IgD-negative memory B cell (primary cell): ENCODE results near the gene PPM1E. TPM values are rescaled to one million over a fixed set of nuclear protein-coding genes. Genes with fewer than 3 reads are reported as not detected.
"Not testable (repeated sequence)": the region's sequence is repeated elsewhere in the genome, so short reads cannot be mapped to it uniquely, and the experiment has no call there.

Source experiments
- H3K27ac Mint-ChIP-seq, 3 donors: one replicate each; pipeline ENCODE4 v1.8.0; 2020 to 2022; ENCODE audit warnings: mild to moderate bottlenecking in 3 of 3, mixed read lengths in 3 of 3, moderate library complexity in 1 of 3
- H3K27me3 Mint-ChIP-seq: one replicate; pipeline ENCODE4 v1.8.0; 2021; ENCODE audit warnings: mixed read lengths
- H3K36me3 Mint-ChIP-seq: one replicate; pipeline ENCODE4 v1.8.0; 2020; ENCODE audit warnings: mild to moderate bottlenecking, mixed read lengths
- H3K4me1 Mint-ChIP-seq, 3 donors: one replicate each; pipeline ENCODE4 v1.8.0; 2020 to 2022; ENCODE audit warnings: mixed read lengths in 3 of 3, mild to moderate bottlenecking in 1 of 3
- H3K4me3 Mint-ChIP-seq, 4 donors: one replicate each; pipeline ENCODE4 v1.8.0; 2020 to 2022; ENCODE audit warnings: mild to moderate bottlenecking in 4 of 4, mixed read lengths in 4 of 4, moderate library complexity in 3 of 4
- H3K9me3 Mint-ChIP-seq, 3 donors: one replicate each; pipeline ENCODE4 v1.8.0; 2020 to 2021; ENCODE audit warnings: mixed read lengths in 3 of 3, mild to moderate bottlenecking in 1 of 3
- polyA plus RNA-seq: library from polyadenylated mRNA; unstranded; fragments of 300-500 nt; fragmentation: Illumina TruSeq; gene quantifications from one replicate; pipeline ENCODE4 v1.2.3, GENCODE V29; 2021

Gene PPM1E
- polyA plus RNA-seq, 1 donor from 2014 or later, result not detected

DNA sequence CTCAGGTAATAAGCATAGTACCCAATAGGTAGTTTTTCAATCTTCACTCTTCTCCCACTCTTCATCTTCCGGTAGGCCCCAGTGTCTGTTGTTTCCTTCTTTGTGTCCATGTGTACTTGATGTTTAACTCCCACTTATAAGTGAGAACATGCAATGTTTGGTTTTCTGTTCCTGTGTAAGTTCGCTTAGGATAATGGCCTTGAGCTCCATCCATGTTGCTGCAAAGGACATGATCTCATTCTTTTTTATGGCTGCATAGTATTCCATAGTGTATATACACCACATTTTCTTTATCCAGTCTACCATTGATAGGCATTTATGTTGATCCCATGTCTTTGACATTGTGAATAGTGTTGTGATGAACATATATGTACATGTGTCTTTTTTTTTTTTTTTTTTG, 38.9 kb downstream of the PPM1E start:
- H3K4me3 Mint-ChIP-seq, H3K36me3 Mint-ChIP-seq, H3K27ac Mint-ChIP-seq, H3K27me3 Mint-ChIP-seq, H3K9me3 Mint-ChIP-seq, H3K4me1 Mint-ChIP-seq: not testable (repeated sequence)

DNA sequence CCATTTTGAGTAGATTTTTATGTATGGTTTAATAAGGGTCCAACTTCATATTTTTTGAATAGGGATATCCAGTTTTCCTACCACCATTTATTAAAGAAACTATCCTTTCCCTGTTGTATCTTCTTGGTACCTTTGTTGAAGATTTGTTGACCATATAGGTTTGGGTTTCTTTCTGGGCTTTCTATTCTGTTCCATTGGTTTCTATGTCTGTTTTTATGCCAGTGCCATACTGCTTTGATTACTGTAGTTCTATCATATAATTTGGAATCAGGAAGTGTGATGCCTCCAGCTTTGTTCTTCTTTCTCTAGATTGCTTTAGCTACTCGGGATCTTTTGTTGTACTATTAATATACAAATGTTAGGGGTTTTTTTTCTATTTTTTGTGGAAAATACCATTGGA, 46.5 kb downstream of the PPM1E start:
- H3K27ac Mint-ChIP-seq, result no peak overlapping the region
- H3K4me3 Mint-ChIP-seq, result no peak overlapping the region
- peaks cover 1% of the 10 kb centered on the region for H3K36me3 Mint-ChIP-seq
- H3K9me3 Mint-ChIP-seq, result peaks cover 0 to 5% (median 4%) of the 10 kb centered on the region in 3 donors
- peaks cover 9% of the 10 kb centered on the region for H3K27me3 Mint-ChIP-seq
- H3K4me1 Mint-ChIP-seq, result no peaks in the 10 kb centered on the region

DNA sequence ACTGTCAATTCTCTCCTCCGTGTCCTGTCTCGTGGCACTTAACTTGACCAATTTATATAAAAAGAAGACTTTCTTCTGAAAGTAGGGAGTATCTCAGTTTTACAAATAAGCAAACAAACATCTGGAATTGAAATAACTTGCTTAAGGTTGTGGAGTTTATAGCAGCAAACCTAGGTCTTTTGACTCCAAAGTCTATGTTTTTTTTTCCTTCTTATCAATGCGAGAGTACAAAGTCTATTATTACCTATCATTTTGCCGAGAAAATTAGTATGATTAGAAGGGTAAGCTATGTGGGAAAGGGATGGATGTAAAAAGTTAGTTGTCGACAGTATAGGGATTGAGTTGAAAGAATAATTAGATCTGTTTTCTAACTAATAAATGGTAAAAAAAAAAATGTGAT, 50.4 kb downstream of the PPM1E start:
- Mint-ChIP-seq H3K4me1 (no peaks in the 10 kb centered on the region), H3K27me3 (peaks cover 9% of the 10 kb centered on the region), H3K4me3 (no peak overlapping the region), H3K9me3 (peaks cover 0 to 5% (median 4%) of the 10 kb centered on the region in 3 donors), H3K27ac (no peak overlapping the region), H3K36me3 (peaks cover 1% of the 10 kb centered on the region)

DNA sequence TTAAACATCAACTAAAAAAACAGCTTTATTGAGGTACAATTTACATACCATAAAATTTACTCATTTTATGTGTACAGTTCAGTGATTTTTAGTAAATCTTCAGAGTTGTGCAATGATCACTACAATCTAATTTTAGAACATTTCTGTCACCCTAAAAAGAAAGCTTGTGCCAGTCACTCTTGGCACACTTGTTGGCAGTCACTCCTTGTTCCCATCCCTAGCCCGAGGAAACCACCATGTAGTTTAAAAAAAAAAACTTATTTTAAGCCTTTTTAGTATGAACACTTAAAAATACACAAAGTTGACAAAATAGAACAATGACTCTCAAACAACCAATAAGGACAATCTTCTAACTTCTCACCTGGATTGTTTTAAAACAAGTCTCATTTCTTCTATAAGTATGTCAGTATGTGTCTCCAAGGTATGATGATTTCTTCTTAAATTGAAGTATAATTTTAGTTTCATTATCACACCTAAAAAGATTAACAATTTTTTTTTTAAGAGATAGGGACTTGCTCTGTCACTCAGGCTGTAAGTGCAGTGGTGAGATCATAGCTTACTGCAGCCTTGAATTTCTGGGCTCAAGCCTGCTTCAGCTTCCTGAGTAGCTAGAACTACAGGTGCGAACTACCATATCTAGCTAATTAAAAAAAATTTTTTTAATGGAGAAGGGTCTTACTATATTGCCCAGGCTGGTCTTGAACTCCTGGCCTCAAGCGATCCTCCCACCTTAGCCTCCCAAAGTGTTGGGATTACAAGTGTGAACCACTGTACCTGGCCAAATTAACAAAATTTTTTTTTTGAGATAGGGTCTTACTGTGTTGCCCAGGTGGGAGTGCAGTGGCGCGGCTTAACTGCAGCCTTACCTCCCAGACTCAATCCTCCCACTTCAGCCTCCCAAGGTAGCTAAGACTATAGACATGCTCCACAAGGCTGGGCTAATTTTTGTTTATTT, 53.2 kb downstream of the PPM1E start:
- Mint-ChIP-seq H3K9me3 (no peaks in the 10 kb centered on the region), H3K27me3 (peaks cover 2% of the 10 kb centered on the region), H3K27ac (no peak overlapping the region), H3K4me3 (no peak overlapping the region), H3K4me1 (no peaks in the 10 kb centered on the region), H3K36me3 (peaks cover 1% of the 10 kb centered on the region)

DNA sequence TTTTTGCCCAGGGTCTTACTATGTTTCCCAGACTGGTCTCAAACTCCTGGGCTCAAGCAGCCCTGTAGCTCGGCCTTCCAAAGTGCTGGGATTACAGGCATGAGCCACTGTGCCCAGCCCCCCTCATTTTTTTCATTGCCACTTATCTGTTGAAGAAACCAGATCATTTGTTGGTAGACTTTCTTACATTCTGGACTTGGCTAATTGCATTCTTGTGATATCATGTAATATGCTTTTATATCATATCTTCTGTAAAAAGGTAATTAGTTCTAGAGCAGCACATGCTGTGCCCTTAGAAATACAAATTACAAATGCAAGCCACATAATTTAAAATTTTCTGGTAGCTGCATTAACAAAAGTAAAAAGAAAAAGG, 53.9 kb downstream of the PPM1E start:
- no peaks in the 10 kb centered on the region for H3K4me1 Mint-ChIP-seq
- peaks cover 1% of the 10 kb centered on the region for H3K36me3 Mint-ChIP-seq
- peaks cover 2% of the 10 kb centered on the region for H3K27me3 Mint-ChIP-seq
- H3K4me3 Mint-ChIP-seq, result no peak overlapping the region
- no peak overlapping the region for H3K27ac Mint-ChIP-seq
- no peaks in the 10 kb centered on the region for H3K9me3 Mint-ChIP-seq

DNA sequence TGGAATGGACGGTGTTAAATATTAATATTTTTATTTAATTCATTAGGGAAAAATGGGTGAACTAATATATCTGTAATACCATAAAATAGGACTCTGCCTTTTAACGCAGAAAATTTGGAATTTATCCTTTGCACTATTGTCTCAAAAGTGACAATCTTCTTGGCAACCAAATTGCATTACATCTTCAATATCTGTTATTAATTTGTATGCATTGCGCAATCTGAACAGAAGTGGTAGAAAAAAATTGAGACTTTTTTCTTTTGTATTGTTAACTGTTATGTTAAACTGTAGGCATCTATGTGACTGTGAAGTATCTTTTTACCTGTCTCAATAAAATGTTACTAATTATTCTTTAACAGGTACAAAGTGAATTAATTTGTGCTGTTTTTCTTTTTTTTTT, 55.6 kb downstream of the PPM1E start:
- H3K27me3 Mint-ChIP-seq, result peaks cover 2% of the 10 kb centered on the region
- no peak overlapping the region for H3K27ac Mint-ChIP-seq
- H3K4me3 Mint-ChIP-seq, result no peak overlapping the region
- H3K4me1 Mint-ChIP-seq, result no peaks in the 10 kb centered on the region
- no peaks in the 10 kb centered on the region for H3K9me3 Mint-ChIP-seq
- no peaks in the 10 kb centered on the region for H3K36me3 Mint-ChIP-seq

DNA sequence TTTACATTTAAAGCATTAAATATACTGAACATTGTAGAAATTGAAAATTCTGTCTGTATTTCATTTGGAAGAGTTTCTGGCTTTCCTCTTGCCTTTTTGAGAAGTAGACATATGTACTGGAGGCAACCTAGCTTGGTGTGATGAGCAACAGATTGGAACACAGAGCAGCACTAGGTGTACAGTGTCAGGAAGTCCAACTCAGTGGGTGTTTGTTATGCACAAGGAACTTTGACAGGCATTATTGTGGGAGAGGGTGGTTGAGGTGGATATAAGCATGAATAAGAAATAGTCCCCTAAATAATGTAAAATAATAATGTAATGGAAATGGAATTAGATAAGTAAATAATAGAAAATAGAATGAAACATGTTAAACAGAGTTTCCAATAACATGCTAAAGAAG, 58.1 kb downstream of the PPM1E start:
- no peak overlapping the region for H3K4me3 Mint-ChIP-seq
- no peak overlapping the region for H3K27ac Mint-ChIP-seq
- no peaks in the 10 kb centered on the region for H3K27me3 Mint-ChIP-seq
- no peaks in the 10 kb centered on the region for H3K36me3 Mint-ChIP-seq
- no peaks in the 10 kb centered on the region for H3K4me1 Mint-ChIP-seq
- no peaks in the 10 kb centered on the region for H3K9me3 Mint-ChIP-seq

DNA sequence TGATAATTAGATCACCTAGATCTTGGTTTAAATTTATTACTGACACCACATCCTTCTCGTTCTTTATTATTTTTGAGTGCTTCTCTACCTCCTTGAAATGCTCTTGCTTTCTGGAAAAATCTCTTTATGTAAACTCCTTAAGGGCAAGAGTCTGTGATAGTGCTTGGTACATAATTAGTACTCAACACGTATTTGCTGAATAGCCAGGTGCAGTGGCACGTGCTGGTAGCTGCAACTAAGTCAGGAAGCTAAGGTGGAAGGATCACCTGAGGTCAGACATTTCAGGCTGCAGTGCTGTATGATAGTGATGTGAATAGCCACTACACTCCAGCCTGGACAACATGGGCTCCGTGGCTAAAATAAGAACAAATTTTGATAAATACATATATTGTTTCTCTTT, 63.0 kb downstream of the PPM1E start:
- H3K27me3 Mint-ChIP-seq, result peaks cover 6% of the 10 kb centered on the region
- no peaks in the 10 kb centered on the region for H3K4me1 Mint-ChIP-seq
- no peak overlapping the region for H3K27ac Mint-ChIP-seq
- H3K9me3 Mint-ChIP-seq, result no peaks in the 10 kb centered on the region
- H3K4me3 Mint-ChIP-seq, result no peak overlapping the region
- H3K36me3 Mint-ChIP-seq, result no peaks in the 10 kb centered on the region

DNA sequence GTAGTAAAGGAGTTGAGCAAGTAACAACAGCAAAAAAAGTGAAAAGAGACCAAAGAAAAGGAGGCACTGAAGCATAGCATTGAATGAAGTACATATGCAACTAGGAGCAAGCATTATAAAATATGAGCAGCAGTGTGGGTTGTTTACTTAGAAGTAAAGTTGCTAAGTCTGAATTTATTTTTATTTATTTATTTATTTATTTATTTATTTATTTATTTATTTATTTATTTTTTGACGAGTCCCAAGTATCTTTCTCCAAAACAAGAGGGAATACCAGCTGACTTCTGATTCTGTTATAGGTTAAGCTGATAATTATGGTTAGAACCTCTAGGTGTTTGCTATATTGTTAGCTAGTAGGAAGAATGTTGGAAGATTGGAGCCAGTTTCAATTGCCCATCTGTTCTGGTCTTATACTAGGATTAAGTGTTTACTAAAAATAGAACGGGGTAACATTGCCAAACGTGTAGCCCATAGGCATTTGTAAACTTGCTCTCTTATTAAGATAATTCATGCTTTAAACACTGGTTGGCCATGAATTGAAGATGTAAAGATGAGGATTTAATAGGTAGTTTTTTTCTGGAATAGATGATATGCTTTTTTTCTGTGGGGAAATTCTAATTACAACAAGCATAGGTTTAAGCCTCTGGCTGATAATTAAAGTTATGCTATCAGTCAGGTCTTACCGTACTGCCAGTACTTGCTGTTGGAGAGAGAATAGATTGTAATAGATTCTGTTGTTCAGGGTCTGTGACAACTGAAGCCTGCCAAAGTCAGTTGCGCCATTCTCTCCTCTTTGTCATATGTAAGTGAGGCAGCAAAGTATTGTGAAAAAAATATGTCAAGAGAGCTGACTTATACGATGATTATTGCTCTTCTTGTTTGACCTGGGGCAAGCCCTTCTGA, 66.7 kb downstream of the PPM1E start:
- Mint-ChIP-seq H3K9me3 (peaks cover 0 to 2% (median 0%) of the 10 kb centered on the region in 3 donors), H3K27me3 (peaks cover 6% of the 10 kb centered on the region), H3K4me3 (no peak overlapping the region), H3K27ac (peak overlapping the region in 1 of 3 donors; percentile 6), H3K36me3 (no peaks in the 10 kb centered on the region), H3K4me1 (no peaks in the 10 kb centered on the region)

DNA sequence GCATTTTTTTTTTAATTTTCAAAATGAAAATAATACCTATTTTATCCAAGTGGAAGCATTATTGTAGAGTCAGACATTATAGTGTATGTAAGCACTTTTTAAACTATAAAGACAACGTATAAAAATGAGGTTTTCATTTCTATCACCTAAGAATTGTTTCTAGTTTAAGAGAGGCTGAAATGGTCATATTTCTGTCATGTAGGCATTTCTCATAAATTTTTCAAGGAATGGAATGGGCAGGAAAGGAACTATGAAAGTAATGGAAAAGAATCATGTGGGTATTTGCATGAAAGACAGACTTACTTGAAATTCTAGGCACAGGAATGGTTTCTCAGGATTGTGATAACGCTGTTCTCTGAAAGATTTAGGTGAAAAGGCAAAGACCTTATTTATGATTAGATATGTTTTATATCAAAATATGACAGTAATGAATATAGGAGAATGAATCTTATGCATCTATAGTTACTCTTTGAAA, 67.4 kb downstream of the PPM1E start:
- peaks cover 0 to 2% (median 0%) of the 10 kb centered on the region in 3 donors for H3K9me3 Mint-ChIP-seq
- no peak overlapping the region for H3K4me3 Mint-ChIP-seq
- H3K27me3 Mint-ChIP-seq, result peaks cover 6% of the 10 kb centered on the region
- no peaks in the 10 kb centered on the region for H3K36me3 Mint-ChIP-seq
- no peak overlapping the region for H3K27ac Mint-ChIP-seq
- H3K4me1 Mint-ChIP-seq, result no peaks in the 10 kb centered on the region

DNA sequence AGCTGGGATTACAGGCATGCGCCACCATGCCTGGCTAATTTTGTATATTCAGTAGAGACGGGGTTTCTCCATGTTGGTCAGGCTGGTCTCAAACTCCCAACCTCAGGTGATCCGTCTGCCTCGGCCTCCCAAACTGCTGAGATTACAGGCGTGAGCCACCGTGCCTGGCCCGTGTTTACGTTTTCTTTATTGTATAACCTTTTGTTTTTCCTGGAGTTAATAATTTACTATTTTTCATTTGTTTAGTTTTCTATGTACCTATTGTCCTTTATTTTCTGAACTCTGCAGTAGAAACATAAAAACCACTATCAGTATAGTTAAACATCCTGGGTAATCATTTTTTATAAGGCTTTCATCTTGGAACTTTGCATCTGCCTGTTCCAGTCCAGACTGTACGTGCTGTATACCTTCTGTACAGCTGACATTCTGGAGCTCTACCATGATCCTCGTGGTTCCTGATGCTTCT, 73.6 kb downstream of the PPM1E start:
- Mint-ChIP-seq H3K27me3 (peaks cover 20% of the 10 kb centered on the region), H3K4me3 (no peak overlapping the region), H3K36me3 (no peaks in the 10 kb centered on the region), H3K4me1 (peaks cover 3 to 7% (median 6%) of the 10 kb centered on the region in 3 donors), H3K27ac (no peak overlapping the region), H3K9me3 (peaks cover 4 to 6% (median 5%) of the 10 kb centered on the region in 3 donors)

DNA sequence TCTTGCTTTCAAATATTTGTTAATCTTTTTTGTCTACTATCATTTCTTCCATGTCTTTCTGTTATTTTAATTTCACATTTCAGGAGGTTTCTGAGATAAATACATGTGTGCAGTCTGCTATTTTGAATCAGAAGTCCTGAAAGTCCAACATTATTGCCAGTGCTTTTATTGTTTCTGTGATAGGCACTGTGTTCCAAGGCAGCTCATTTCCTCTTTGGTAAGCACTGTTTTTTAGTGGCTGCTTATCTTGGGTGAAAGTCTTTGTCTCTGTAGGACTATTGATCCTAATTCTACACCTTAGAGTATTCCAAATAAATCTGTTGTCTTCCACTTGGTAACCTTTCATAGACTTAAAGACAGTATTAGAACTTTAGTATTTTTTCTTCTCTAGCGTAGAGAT, 76.1 kb downstream of the PPM1E start:
- H3K27me3 Mint-ChIP-seq, result peaks cover 29% of the 10 kb centered on the region
- H3K36me3 Mint-ChIP-seq, result no peaks in the 10 kb centered on the region
- H3K27ac Mint-ChIP-seq, result no peak overlapping the region
- no peak overlapping the region for H3K4me3 Mint-ChIP-seq
- peaks cover 3 to 7% (median 6%) of the 10 kb centered on the region in 3 donors for H3K4me1 Mint-ChIP-seq
- H3K9me3 Mint-ChIP-seq, result peaks cover 4 to 5% (median 4%) of the 10 kb centered on the region in 3 donors

DNA sequence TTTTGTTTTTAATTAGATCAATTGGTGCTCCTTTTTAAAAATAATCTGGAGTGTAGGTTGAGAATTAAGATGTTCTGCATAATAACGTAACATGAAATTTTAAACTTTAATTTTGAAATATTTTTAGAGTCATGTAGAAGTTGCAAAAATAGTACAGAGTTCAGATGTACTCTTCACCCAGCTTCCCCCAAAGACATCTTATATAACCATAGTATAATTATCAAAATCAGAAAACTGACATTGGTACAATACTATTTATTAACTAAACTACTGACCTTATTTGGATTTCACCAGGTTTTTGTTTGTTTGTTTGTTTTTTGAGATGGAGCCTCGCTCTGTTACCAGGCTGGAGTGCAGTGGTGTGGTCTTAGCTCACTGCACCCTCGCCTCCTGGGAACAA, 76.9 kb downstream of the PPM1E start:
- H3K4me3 Mint-ChIP-seq, result no peak overlapping the region
- peaks cover 3 to 7% (median 6%) of the 10 kb centered on the region in 3 donors for H3K4me1 Mint-ChIP-seq
- peaks cover 4 to 5% (median 4%) of the 10 kb centered on the region in 3 donors for H3K9me3 Mint-ChIP-seq
- no peaks in the 10 kb centered on the region for H3K36me3 Mint-ChIP-seq
- H3K27me3 Mint-ChIP-seq, result peaks cover 29% of the 10 kb centered on the region
- H3K27ac Mint-ChIP-seq, result no peak overlapping the region

DNA sequence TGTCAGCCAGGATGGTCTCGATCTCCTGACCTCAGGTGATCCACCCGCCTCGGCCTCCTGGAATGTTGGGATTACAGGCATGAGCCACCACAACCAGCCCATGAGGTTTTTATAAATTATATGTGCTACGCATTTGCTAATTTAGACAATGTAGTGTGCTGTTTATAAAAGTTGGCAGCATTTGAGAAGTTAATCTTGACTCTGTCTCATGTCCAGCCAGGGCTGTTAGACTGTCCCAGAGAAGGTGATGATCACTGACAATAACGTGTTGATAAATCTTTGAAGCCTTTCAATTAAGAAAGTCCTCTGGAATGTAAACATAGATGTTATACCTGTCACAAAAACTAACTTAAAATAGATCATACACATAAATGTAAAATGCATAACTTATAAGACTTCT, 82.0 kb downstream of the PPM1E start:
- peaks cover 0 to 8% (median 2%) of the 10 kb centered on the region in 3 donors for H3K9me3 Mint-ChIP-seq
- peaks cover 21% of the 10 kb centered on the region for H3K27me3 Mint-ChIP-seq
- no peak overlapping the region for H3K4me3 Mint-ChIP-seq
- no peaks in the 10 kb centered on the region for H3K36me3 Mint-ChIP-seq
- peaks cover 3 to 7% (median 6%) of the 10 kb centered on the region in 3 donors for H3K4me1 Mint-ChIP-seq
- H3K27ac Mint-ChIP-seq, result no peak overlapping the region
